Measurements from ENCODE around the gene DOCK8.

Gene DOCK8

GRCh38 chr9:237858-238345, 23.2 kb downstream of the DOCK8 start:
- H3K36me3 Mint-ChIP-seq (ENCODE audit: low read depth), result peaks cover 62% of the 10 kb centered on the region
- peak overlapping the region; percentile 78 for H3K27ac Mint-ChIP-seq
- peak overlapping the region; percentile 75 for H3K4me3 Mint-ChIP-seq
- peaks cover 26% of the 10 kb centered on the region for H3K9me3 Mint-ChIP-seq
- peaks cover 54% of the 10 kb centered on the region for H3K4me1 Mint-ChIP-seq (ENCODE audit: low read depth)
- no peak for DNase-seq (ENCODE audit: low spot score)
- peaks cover 4% of the 10 kb centered on the region for H3K27me3 Mint-ChIP-seq (ENCODE audit: low read depth)

- Mint-ChIP-seq H3K4me1 (ENCODE audit: low read depth) (peaks cover 46% of the 10 kb centered on the region), H3K27ac (peak overlapping the region; percentile 9), H3K36me3 (ENCODE audit: low read depth) (peaks cover 38% of the 10 kb centered on the region), H3K27me3 (ENCODE audit: low read depth) (peaks cover 4% of the 10 kb centered on the region), H3K4me3 (peak overlapping the region; percentile 65), H3K9me3 (no peaks in the 10 kb centered on the region)
- DNase-seq (ENCODE audit: low spot score), result no peak
Observed at GRCh38 chr9:242461-243080, 27.9 kb downstream of the DOCK8 start.

DNA sequence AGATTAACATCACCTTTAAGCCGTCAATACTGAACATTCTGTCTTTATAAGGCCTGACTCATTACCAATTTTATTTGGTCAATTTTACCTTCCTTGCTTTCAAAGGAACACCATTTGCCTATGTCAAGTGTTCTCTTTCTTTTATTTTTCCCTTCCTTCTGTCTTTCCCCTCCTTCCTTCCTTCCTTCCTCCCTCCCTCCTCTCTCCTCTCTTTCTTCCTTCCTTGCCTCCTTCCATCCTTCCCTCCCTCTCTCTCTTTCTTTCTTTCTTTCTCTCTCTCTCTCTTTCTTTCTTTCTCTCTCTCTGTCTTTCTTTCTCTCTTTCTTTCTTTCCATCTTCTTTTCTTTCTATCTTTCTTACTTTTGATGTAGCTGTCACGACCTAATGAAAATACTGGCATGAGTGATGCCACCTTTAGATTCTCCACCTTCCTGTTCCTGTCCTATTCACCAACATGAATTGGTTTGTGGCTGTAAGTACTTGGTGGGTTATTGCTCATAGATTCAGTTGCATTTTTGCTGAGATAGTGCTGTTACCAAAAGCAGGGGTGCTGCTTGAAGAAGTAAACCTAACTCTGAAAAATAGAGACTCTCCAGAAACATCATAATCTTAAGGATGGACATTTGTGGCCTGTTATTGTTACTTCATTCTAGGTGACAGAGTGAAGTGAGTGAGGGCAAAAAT, 33.8 kb downstream of the DOCK8 start:
- H3K4me3 Mint-ChIP-seq, result peak overlapping the region; percentile 32
- peaks cover 33% of the 10 kb centered on the region for H3K4me1 Mint-ChIP-seq (ENCODE audit: low read depth)

DNA sequence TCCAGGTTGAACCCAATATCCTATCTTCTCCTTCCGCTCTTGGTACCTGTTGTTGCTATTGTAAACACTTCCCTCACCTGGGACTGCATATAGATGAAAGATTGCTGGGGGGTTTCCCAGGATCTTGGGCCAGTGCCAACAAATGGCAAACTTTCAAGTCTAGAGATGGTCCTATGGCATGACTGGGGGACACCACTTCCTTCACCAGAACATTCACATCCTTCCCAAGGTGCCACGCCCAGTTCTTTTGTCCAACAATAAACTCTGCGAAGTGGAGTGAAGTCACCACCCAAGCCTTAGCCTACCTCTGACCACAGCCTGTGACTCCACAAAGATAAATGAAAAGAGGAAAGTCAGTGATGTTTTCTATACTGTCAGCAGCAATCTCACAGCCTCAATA, 34.4 kb downstream of the DOCK8 start:
- Mint-ChIP-seq H3K4me1 (ENCODE audit: low read depth) (peaks cover 31% of the 10 kb centered on the region), H3K9me3 (no peaks in the 10 kb centered on the region), H3K36me3 (ENCODE audit: low read depth) (peaks cover 31% of the 10 kb centered on the region), H3K27me3 (ENCODE audit: low read depth) (peaks cover 9% of the 10 kb centered on the region), H3K27ac (peak overlapping the region; percentile 79), H3K4me3 (peak overlapping the region; percentile 24)
- no peak for DNase-seq (ENCODE audit: low spot score)

More for the DNA sequence above, 33.8 kb downstream of the DOCK8 start:
- H3K36me3 Mint-ChIP-seq (ENCODE audit: low read depth), result peaks cover 31% of the 10 kb centered on the region
- no peak for DNase-seq (ENCODE audit: low spot score)
- H3K27me3 Mint-ChIP-seq (ENCODE audit: low read depth), result peaks cover 3% of the 10 kb centered on the region
- H3K27ac Mint-ChIP-seq, result peak overlapping the region; percentile 79
- no peaks in the 10 kb centered on the region for H3K9me3 Mint-ChIP-seq

DNA sequence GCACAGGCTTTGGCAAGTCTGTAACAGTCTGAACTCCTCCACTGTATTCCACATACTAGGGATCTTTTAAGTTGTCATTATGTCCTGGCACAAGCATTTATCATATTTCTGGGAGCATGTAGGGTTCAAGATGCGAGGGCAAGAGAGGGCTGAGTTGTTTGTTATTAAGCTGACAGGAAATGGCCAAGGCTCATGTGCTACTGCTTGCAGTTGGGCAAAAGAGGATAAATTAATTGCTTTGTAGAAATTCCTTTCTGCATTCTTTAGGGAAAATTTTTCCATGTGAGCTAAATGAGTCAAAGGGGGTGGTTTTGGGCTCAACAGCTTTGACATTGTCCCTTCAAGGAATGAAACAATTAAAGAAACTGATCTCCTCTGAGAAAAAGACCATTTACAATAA, 35.4 kb downstream of the DOCK8 start:
- Mint-ChIP-seq H3K27ac (no peak overlapping the region), H3K4me3 (peak overlapping the region; percentile 1), H3K9me3 (no peaks in the 10 kb centered on the region), H3K4me1 (ENCODE audit: low read depth) (peaks cover 28% of the 10 kb centered on the region), H3K36me3 (ENCODE audit: low read depth) (peaks cover 27% of the 10 kb centered on the region), H3K27me3 (ENCODE audit: low read depth) (peaks cover 16% of the 10 kb centered on the region)
- DNase-seq (ENCODE audit: low spot score), result no peak

- Mint-ChIP-seq H3K9me3 (no peaks in the 10 kb centered on the region), H3K27me3 (ENCODE audit: low read depth) (peaks cover 16% of the 10 kb centered on the region), H3K36me3 (ENCODE audit: low read depth) (peaks cover 26% of the 10 kb centered on the region), H3K27ac (no peak overlapping the region), H3K4me1 (ENCODE audit: low read depth) (peaks cover 28% of the 10 kb centered on the region), H3K4me3 (no peak overlapping the region)
- DNase-seq (ENCODE audit: low spot score), result no peak
Observed at GRCh38 chr9:250625-251024, 36.0 kb downstream of the DOCK8 start.

DNA sequence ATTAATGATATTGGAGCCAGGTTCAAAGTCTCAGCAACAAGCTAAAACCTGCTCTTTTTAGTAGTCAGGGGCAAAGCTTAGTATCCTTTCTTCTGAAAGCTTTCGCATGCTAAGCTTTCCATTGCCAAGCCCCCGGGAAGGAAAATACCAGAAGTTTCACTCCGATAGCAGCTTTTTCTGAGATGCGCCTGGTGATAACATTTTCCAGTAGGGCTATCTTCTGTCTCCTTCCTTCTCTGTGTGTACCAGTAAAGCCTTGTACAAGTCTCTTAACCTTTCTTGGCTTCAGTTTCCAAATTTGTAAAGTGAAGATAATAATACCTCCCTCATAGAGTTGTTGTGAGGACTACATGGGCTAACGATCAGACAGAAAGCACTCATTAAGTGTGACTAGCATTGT, 36.7 kb downstream of the DOCK8 start:
- H3K36me3 Mint-ChIP-seq (ENCODE audit: low read depth), result peaks cover 24% of the 10 kb centered on the region
- peaks cover 16% of the 10 kb centered on the region for H3K27me3 Mint-ChIP-seq (ENCODE audit: low read depth)
- H3K27ac Mint-ChIP-seq, result no peak overlapping the region
- no peak for DNase-seq (ENCODE audit: low spot score)
- H3K4me3 Mint-ChIP-seq, result no peak overlapping the region
- H3K9me3 Mint-ChIP-seq, result no peaks in the 10 kb centered on the region
- peaks cover 27% of the 10 kb centered on the region for H3K4me1 Mint-ChIP-seq (ENCODE audit: low read depth)

- Mint-ChIP-seq H3K27ac (no peak overlapping the region), H3K9me3 (no peaks in the 10 kb centered on the region), H3K4me3 (no peak overlapping the region), H3K36me3 (ENCODE audit: low read depth) (peaks cover 24% of the 10 kb centered on the region), H3K4me1 (ENCODE audit: low read depth) (peaks cover 24% of the 10 kb centered on the region), H3K27me3 (ENCODE audit: low read depth) (peaks cover 16% of the 10 kb centered on the region)
- DNase-seq (ENCODE audit: low spot score), result no peak
Observed at GRCh38 chr9:253539-253938, 38.9 kb downstream of the DOCK8 start.

DNA sequence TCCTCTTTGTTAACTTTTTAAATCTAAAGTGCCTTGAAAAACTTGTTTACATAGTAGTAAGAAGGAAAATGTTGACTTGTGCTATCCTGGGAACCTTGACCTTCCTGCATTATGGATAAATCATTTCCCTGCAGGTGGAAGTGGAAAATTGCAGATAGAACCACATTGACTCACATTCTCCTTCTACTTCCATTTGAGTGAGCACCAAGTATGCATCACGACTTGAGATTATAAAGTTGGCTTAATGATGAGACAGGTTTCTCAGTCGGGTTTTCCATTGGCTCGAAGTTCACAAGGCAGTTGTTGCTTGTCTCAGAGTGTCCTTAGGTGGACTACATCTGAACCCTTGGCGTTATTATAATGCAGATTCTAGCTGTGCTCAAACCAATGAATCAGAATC, 39.9 kb downstream of the DOCK8 start:
- Mint-ChIP-seq H3K9me3 (no peaks in the 10 kb centered on the region), H3K36me3 (ENCODE audit: low read depth) (peaks cover 23% of the 10 kb centered on the region), H3K27me3 (ENCODE audit: low read depth) (peaks cover 16% of the 10 kb centered on the region), H3K4me3 (no peak overlapping the region), H3K4me1 (ENCODE audit: low read depth) (peaks cover 17% of the 10 kb centered on the region), H3K27ac (no peak overlapping the region)
- DNase-seq (ENCODE audit: low spot score), result no peak

- Mint-ChIP-seq H3K27me3 (ENCODE audit: low read depth) (peaks cover 21% of the 10 kb centered on the region), H3K4me3 (no peak overlapping the region), H3K27ac (no peak overlapping the region), H3K9me3 (no peaks in the 10 kb centered on the region), H3K36me3 (ENCODE audit: low read depth) (peaks cover 26% of the 10 kb centered on the region), H3K4me1 (ENCODE audit: low read depth) (peaks cover 11% of the 10 kb centered on the region)
- no peak for DNase-seq (ENCODE audit: low spot score)
Observed at GRCh38 chr9:257957-258356, 43.3 kb downstream of the DOCK8 start.

DNA sequence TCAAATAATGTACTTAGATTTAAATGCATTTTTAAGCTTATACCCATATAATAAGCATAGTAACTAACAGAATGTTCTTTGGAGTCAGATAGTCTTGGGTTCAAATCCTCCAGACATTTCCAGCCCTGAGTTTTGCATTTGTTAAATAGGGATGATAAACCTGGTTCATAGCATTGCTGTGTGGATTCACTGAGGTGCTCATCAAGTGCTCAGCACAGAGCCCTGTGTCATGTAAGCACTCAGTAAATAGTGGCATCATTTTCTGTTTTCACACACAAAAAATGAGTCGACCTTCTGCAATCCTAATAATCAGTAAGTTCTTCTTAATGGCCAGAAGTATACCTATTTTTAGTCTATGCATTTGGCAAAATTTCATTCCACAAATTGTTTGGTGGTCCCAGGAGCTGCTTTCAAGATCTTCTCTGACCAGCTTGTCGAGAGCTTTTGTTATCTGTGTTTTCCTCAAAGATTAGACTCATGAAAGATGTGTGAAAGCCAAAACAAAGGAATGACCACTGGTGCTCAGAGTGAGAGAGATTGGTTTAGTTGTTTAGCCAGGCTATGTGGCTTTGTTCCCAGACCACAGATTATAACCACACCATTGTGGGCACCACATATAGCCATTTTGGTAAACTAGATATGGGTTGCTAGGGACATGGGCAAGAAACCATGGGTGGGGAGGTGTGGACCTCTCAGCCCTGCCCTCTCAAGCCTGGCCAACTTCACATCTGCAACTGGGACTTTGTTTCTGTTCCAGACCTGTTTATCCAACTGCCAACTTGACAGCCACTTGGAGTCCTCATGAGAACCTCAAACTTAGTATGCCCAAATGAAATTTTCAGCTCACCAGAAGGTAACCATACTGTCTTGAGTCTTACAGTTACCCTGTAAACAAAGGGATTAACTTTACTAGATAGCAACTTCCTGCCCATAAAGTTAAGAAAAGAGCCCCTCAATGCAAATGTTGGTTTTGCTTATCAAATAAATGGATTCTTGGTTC, 45.0 kb downstream of the DOCK8 start:
- Mint-ChIP-seq H3K4me1 (ENCODE audit: low read depth) (peaks cover 24% of the 10 kb centered on the region), H3K9me3 (no peaks in the 10 kb centered on the region), H3K36me3 (ENCODE audit: low read depth) (peaks cover 20% of the 10 kb centered on the region), H3K27me3 (ENCODE audit: low read depth) (peaks cover 8% of the 10 kb centered on the region), H3K4me3 (no peak overlapping the region), H3K27ac (no peak overlapping the region)
- DNase-seq (ENCODE audit: low spot score), result no peak

- H3K4me3 Mint-ChIP-seq, result peak overlapping the region; percentile 28
- H3K4me1 Mint-ChIP-seq (ENCODE audit: low read depth), result peaks cover 51% of the 10 kb centered on the region
- H3K27ac Mint-ChIP-seq, result peak overlapping the region; percentile 32
- H3K9me3 Mint-ChIP-seq, result peaks cover 1% of the 10 kb centered on the region
- DNase-seq (ENCODE audit: low spot score), result no peak
- H3K27me3 Mint-ChIP-seq (ENCODE audit: low read depth), result peaks cover 6% of the 10 kb centered on the region
- H3K36me3 Mint-ChIP-seq (ENCODE audit: low read depth), result peaks cover 25% of the 10 kb centered on the region
Observed at GRCh38 chr9:264231-264630, 49.6 kb downstream of the DOCK8 start.

- Mint-ChIP-seq H3K9me3 (peaks cover 6% of the 10 kb centered on the region), H3K4me1 (ENCODE audit: low read depth) (peaks cover 53% of the 10 kb centered on the region), H3K4me3 (peak overlapping the region; percentile 43), H3K36me3 (ENCODE audit: low read depth) (peaks cover 27% of the 10 kb centered on the region), H3K27ac (peak overlapping the region; percentile 10), H3K27me3 (ENCODE audit: low read depth) (peaks cover 6% of the 10 kb centered on the region)
- no peak for DNase-seq (ENCODE audit: low spot score)
Observed at GRCh38 chr9:265209-265870, 50.7 kb downstream of the DOCK8 start.

All from T-helper 2 cell treated with Interferon-gamma antibody and Interleukin-4, amounts not matched to agents 5 μg/mL and 100 μg/mL, for 36 hours (primary cell).